ENCODE results near the gene WDFY3. TPM values are rescaled to one million over a fixed set of nuclear protein-coding genes. Genes with fewer than 3 reads are reported as not detected.

Gene WDFY3
- polyA plus RNA-seq, 1 of the 3 experiments (the other 2 are of a cell fraction): 13.8 TPM

GRCh38 chr4:84966382-84967242, at the start of gene WDFY3 (continued):
- TF ChIP-seq, protein P1, sequence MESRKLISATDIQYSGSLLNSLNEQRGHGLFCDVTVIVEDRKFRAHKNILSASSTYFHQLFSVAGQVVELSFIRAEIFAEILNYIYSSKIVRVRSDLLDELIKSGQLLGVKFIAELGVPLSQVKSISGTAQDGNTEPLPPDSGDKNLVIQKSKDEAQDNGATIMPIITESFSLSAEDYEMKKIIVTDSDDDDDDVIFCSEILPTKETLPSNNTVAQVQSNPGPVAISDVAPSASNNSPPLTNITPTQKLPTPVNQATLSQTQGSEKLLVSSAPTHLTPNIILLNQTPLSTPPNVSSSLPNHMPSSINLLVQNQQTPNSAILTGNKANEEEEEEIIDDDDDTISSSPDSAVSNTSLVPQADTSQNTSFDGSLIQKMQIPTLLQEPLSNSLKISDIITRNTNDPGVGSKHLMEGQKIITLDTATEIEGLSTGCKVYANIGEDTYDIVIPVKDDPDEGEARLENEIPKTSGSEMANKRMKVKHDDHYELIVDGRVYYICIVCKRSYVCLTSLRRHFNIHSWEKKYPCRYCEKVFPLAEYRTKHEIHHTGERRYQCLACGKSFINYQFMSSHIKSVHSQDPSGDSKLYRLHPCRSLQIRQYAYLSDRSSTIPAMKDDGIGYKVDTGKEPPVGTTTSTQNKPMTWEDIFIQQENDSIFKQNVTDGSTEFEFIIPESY (IDR thresholded peaks at IDR 0.05; ENCODE audit: borderline replicate concordance, low read depth): no peak
- TF ChIP-seq, protein P2, sequence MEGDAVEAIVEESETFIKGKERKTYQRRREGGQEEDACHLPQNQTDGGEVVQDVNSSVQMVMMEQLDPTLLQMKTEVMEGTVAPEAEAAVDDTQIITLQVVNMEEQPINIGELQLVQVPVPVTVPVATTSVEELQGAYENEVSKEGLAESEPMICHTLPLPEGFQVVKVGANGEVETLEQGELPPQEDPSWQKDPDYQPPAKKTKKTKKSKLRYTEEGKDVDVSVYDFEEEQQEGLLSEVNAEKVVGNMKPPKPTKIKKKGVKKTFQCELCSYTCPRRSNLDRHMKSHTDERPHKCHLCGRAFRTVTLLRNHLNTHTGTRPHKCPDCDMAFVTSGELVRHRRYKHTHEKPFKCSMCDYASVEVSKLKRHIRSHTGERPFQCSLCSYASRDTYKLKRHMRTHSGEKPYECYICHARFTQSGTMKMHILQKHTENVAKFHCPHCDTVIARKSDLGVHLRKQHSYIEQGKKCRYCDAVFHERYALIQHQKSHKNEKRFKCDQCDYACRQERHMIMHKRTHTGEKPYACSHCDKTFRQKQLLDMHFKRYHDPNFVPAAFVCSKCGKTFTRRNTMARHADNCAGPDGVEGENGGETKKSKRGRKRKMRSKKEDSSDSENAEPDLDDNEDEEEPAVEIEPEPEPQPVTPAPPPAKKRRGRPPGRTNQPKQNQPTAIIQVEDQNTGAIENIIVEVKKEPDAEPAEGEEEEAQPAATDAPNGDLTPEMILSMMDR (IDR thresholded peaks at IDR 0.05): no peak
- TF ChIP-seq RXRA (IDR thresholded peaks at IDR 0.05; ENCODE audit: borderline replicate concordance, low read depth) (no peak), JUND (IDR thresholded peaks at IDR 0.05) (no peak), USF2 (IDR thresholded peaks at IDR 0.05; ENCODE audit: borderline replicate concordance, low read depth, low read length) (no peak), GATA2 (CRISPR knock-in tag; IDR thresholded peaks at IDR 0.05) (no peak), FOSL2 (IDR thresholded peaks at IDR 0.05; ENCODE audit: borderline replicate concordance, low read depth) (no peak), POLR2AphosphoS5 (IDR thresholded peaks at IDR 0.05; ENCODE audit: low read depth, low read length) (peak; percentile 86), FOXM1 (IDR thresholded peaks at IDR 0.05; ENCODE audit: low read depth) (no peak)
- TF ChIP-seq, protein P3, sequence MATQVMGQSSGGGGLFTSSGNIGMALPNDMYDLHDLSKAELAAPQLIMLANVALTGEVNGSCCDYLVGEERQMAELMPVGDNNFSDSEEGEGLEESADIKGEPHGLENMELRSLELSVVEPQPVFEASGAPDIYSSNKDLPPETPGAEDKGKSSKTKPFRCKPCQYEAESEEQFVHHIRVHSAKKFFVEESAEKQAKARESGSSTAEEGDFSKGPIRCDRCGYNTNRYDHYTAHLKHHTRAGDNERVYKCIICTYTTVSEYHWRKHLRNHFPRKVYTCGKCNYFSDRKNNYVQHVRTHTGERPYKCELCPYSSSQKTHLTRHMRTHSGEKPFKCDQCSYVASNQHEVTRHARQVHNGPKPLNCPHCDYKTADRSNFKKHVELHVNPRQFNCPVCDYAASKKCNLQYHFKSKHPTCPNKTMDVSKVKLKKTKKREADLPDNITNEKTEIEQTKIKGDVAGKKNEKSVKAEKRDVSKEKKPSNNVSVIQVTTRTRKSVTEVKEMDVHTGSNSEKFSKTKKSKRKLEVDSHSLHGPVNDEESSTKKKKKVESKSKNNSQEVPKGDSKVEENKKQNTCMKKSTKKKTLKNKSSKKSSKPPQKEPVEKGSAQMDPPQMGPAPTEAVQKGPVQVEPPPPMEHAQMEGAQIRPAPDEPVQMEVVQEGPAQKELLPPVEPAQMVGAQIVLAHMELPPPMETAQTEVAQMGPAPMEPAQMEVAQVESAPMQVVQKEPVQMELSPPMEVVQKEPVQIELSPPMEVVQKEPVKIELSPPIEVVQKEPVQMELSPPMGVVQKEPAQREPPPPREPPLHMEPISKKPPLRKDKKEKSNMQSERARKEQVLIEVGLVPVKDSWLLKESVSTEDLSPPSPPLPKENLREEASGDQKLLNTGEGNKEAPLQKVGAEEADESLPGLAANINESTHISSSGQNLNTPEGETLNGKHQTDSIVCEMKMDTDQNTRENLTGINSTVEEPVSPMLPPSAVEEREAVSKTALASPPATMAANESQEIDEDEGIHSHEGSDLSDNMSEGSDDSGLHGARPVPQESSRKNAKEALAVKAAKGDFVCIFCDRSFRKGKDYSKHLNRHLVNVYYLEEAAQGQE (IDR thresholded peaks at IDR 0.05; ENCODE audit: low read depth, low read length): no peak

Data from SK-N-SH (cell line).